ENCODE measurements around the gene RXFP1.

RXFP1 gene

GRCh38 chr4:158678767-158679166 is 157.1 kb downstream of the RXFP1 start:
- no peak for DNase-seq

- DNase-seq, result no peak
Measured at GRCh38 chr4:158681629-158682028, 159.9 kb downstream of the RXFP1 start.

GRCh38 chr4:158682066-158682465 is 160.4 kb downstream of the RXFP1 start:
- no peak for DNase-seq

GRCh38 chr4:158688813-158689212 is 167.1 kb downstream of the RXFP1 start:
- DNase-seq, result no peak

Measured in CD4-positive, alpha-beta T cell treated with Interleukin-4 for 4 hours (primary cell).